Duodenal mucosa (tissue), 2 donors: ENCODE results near the gene AKR1B15.

Experiments used
- H3K27ac ChIP-seq: one replicate; pipeline ENCODE4 v1.7.0; 2013; ENCODE audit warnings: low read depth, low read length
- H3K27me3 ChIP-seq, 2 donors: one replicate each; pipeline ENCODE4 v1.7.0; 2013; ENCODE audit warnings: low read length in 2 of 2, control low read depth in 1 of 2; ENCODE audit not compliant: insufficient read depth in 2 of 2, control insufficient read depth in 1 of 2
- H3K36me3 ChIP-seq, 2 donors: one replicate each; pipeline ENCODE4 v1.7.0; 2013; ENCODE audit warnings: low read length in 2 of 2, control low read depth in 1 of 2; ENCODE audit not compliant: insufficient read depth in 2 of 2, control insufficient read depth in 1 of 2
- H3K4me1 ChIP-seq, 2 donors: one replicate each; pipeline ENCODE4 v1.7.0; 2013; ENCODE audit warnings: low read length in 2 of 2, control low read depth in 1 of 2; ENCODE audit not compliant: insufficient read depth in 2 of 2, control insufficient read depth in 1 of 2
- H3K4me3 ChIP-seq, 2 donors: one replicate each; pipeline ENCODE4 v1.7.0; 2013; ENCODE audit warnings: low read length in 2 of 2, low read depth in 1 of 2
- H3K9ac ChIP-seq, 2 donors: one replicate each; pipeline ENCODE4 v1.7.0; 2013; ENCODE audit warnings: low read length in 2 of 2, low read depth in 1 of 2
- H3K9me3 ChIP-seq, 2 donors: one replicate each; pipeline ENCODE4 v1.7.0; 2013; ENCODE audit warnings: low read length in 2 of 2, control low read depth in 1 of 2; ENCODE audit not compliant: control insufficient read depth in 1 of 2

Gene AKR1B15

GRCh38 chr7:134574322-134574721 is 25.4 kb downstream of the AKR1B15 start:
- H3K27ac ChIP-seq, result no peak overlapping the region
- no peak overlapping the region for H3K4me3 ChIP-seq
- peaks cover 6 to 11% of the 10 kb centered on the region in 2 donors for H3K4me1 ChIP-seq
- no peaks in the 10 kb centered on the region for H3K27me3 ChIP-seq
- H3K36me3 ChIP-seq, result no peaks in the 10 kb centered on the region
- H3K9me3 ChIP-seq, result peaks cover 0 to 2% of the 10 kb centered on the region in 2 donors
- no peak overlapping the region for H3K9ac ChIP-seq

- peaks cover 0 to 9% of the 10 kb centered on the region in 2 donors for H3K4me1 ChIP-seq
- no peak overlapping the region for H3K9ac ChIP-seq
- no peaks in the 10 kb centered on the region for H3K36me3 ChIP-seq
- H3K9me3 ChIP-seq, result no peaks in the 10 kb centered on the region
- H3K4me3 ChIP-seq, result no peak overlapping the region
- H3K27me3 ChIP-seq, result no peaks in the 10 kb centered on the region
- no peak overlapping the region for H3K27ac ChIP-seq
These were observed 35.4 kb downstream of the AKR1B15 start for GRCh38 chr7:134584290-134584689.

GRCh38 chr7:134585897-134586296 is 37.0 kb downstream of the AKR1B15 start:
- no peaks in the 10 kb centered on the region for H3K4me1 ChIP-seq
- no peak overlapping the region for H3K9ac ChIP-seq

GRCh38 chr7:134587750-134588149 is 38.8 kb downstream of the AKR1B15 start:
- H3K27ac ChIP-seq, result no peak overlapping the region
- no peaks in the 10 kb centered on the region for H3K27me3 ChIP-seq
- no peak overlapping the region for H3K9ac ChIP-seq
- no peak overlapping the region for H3K4me3 ChIP-seq
- no peaks in the 10 kb centered on the region for H3K4me1 ChIP-seq
- no peaks in the 10 kb centered on the region for H3K36me3 ChIP-seq
- H3K9me3 ChIP-seq, result no peaks in the 10 kb centered on the region

More at GRCh38 chr7:134585897-134586296, 37.0 kb downstream of the AKR1B15 start:
- Histone ChIP-seq H3K27me3 (no peaks in the 10 kb centered on the region), H3K36me3 (no peaks in the 10 kb centered on the region), H3K27ac (no peak overlapping the region), H3K4me3 (no peak overlapping the region), H3K9me3 (no peaks in the 10 kb centered on the region)

GRCh38 chr7:134589491-134589941 is 40.6 kb downstream of the AKR1B15 start:
- no peak overlapping the region for H3K27ac ChIP-seq
- H3K9ac ChIP-seq, result no peak overlapping the region
- H3K4me1 ChIP-seq, result peaks cover 0 to 9% of the 10 kb centered on the region in 2 donors
- H3K27me3 ChIP-seq, result no peaks in the 10 kb centered on the region
- no peaks in the 10 kb centered on the region for H3K9me3 ChIP-seq
- H3K4me3 ChIP-seq, result no peak overlapping the region
- H3K36me3 ChIP-seq, result no peaks in the 10 kb centered on the region

GRCh38 chr7:134593530-134594392 is 44.9 kb downstream of the AKR1B15 start:
- Histone ChIP-seq H3K36me3 (no peaks in the 10 kb centered on the region), H3K9ac (no peak overlapping the region), H3K9me3 (no peaks in the 10 kb centered on the region), H3K27me3 (no peaks in the 10 kb centered on the region), H3K27ac (peak overlapping the region; percentile 41), H3K4me1 (peaks cover 0 to 9% of the 10 kb centered on the region in 2 donors), H3K4me3 (no peak overlapping the region)

- H3K27me3 ChIP-seq, result no peaks in the 10 kb centered on the region
- H3K36me3 ChIP-seq, result no peaks in the 10 kb centered on the region
- peaks cover 0 to 9% of the 10 kb centered on the region in 2 donors for H3K4me1 ChIP-seq
- H3K27ac ChIP-seq, result no peak overlapping the region
- H3K4me3 ChIP-seq, result no peak overlapping the region
- no peaks in the 10 kb centered on the region for H3K9me3 ChIP-seq
- no peak overlapping the region for H3K9ac ChIP-seq
These were observed 46.0 kb downstream of the AKR1B15 start for GRCh38 chr7:134594877-134595276.

GRCh38 chr7:134599371-134599770 is 50.5 kb downstream of the AKR1B15 start:
- Histone ChIP-seq H3K27me3 (no peaks in the 10 kb centered on the region), H3K36me3 (no peaks in the 10 kb centered on the region), H3K9ac (no peak overlapping the region), H3K27ac (no peak overlapping the region), H3K4me3 (no peak overlapping the region), H3K4me1 (peaks cover 10 to 13% of the 10 kb centered on the region in 2 donors), H3K9me3 (no peaks in the 10 kb centered on the region)

- Histone ChIP-seq H3K4me3 (no peak overlapping the region), H3K27ac (no peak overlapping the region), H3K36me3 (no peaks in the 10 kb centered on the region), H3K9ac (no peak overlapping the region), H3K9me3 (no peaks in the 10 kb centered on the region), H3K27me3 (no peaks in the 10 kb centered on the region), H3K4me1 (peaks cover 14 to 21% of the 10 kb centered on the region in 2 donors)
These were observed 52.5 kb downstream of the AKR1B15 start for GRCh38 chr7:134601459-134601858.

GRCh38 chr7:134602881-134603451 is 54.1 kb downstream of the AKR1B15 start:
- Histone ChIP-seq H3K4me3 (peak overlapping the region; percentile 38 to 44), H3K27ac (no peak overlapping the region), H3K4me1 (peaks cover 17 to 22% of the 10 kb centered on the region in 2 donors), H3K9ac (peak overlapping the region in 1 of 2 donors; percentile 5), H3K36me3 (no peaks in the 10 kb centered on the region), H3K27me3 (peaks cover 3 to 6% of the 10 kb centered on the region in 2 donors), H3K9me3 (no peaks in the 10 kb centered on the region)
